IPS-11a (cell line): Measurements from ENCODE around the gene LOXL4.
A peak's percentile ranks its signal among the peaks of the same experiment; 100 is the strongest.

Experiments
- H3K4me3 ChIP-seq: one replicate; pipeline ENCODE4 v1.5.1; 2013; ENCODE audit warnings: low read depth, low read length, control low read depth

The LOXL4 gene

GRCh38 chr10:98295401-98295811 is 27.4 kb upstream of the LOXL4 start:
- H3K4me3 ChIP-seq: no peak overlapping the region

DNA sequence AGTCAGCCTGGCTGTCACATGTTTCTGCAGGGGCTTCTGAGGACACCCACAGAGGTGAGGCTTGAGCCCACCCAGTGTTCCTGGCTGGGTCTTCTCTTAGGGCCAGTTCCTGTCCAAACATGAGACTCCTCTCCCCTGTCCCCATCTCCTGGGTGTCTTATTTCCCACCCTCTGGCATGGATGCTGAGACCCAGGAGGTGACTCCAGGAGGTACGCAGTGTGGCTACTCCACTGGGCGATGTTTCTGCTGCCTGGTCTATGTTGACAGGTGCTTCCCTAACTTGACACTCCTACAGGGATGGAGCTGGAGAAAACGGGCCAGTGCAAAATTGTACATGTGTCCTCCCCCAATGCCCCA is 26.3 kb upstream of the LOXL4 start:
- no peak overlapping the region for H3K4me3 ChIP-seq

GRCh38 chr10:98293550-98294269 is 25.7 kb upstream of the LOXL4 start:
- H3K4me3 ChIP-seq: no peak overlapping the region

GRCh38 chr10:98292971-98293370 is 25.0 kb upstream of the LOXL4 start:
- no peak overlapping the region for H3K4me3 ChIP-seq

DNA sequence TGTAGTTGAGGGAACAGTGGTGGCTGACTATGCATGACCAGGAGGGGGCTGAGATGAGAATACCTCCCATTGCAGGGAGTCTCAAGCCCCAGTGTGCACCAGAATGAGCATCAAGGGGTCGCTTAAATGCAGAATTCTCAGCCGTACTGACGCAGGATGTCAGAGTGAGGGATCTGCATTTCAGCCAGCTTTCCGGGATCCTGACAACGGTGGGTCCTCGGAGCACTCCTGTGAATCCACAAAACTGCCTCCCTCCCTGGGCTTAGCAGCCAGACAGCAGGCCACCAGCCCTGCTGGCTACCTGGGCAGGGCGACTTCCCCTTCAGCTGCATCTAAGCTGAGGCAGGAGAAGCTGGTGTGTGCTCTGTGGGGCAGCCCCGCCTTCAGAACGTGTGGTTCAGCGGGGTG is 21.8 kb upstream of the LOXL4 start:
- no peak overlapping the region for H3K4me3 ChIP-seq

GRCh38 chr10:98287321-98287720 is 19.3 kb upstream of the LOXL4 start:
- no peak overlapping the region for H3K4me3 ChIP-seq

- no peak overlapping the region for H3K4me3 ChIP-seq
Observed at GRCh38 chr10:98286419-98286818, 18.4 kb upstream of the LOXL4 start.

DNA sequence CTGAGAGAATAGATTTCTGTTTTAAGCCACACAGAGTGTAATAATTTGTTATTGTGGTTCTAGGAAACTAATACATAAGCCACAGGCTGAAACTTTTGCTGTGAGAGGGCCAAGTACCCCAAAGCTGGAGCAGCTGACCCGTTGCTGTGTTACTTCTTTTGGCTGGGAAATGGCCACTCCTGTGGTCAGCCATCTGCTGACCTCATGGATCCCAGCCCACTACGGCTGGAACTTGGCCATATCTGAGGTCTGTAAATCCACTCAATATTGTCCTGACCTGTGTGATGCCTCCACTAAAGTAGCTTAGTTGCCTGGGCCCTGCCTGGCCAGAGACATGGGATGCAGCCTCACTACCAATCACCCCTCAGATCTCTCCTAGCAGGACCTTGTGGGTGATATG is 17.4 kb upstream of the LOXL4 start:
- no peak overlapping the region for H3K4me3 ChIP-seq

DNA sequence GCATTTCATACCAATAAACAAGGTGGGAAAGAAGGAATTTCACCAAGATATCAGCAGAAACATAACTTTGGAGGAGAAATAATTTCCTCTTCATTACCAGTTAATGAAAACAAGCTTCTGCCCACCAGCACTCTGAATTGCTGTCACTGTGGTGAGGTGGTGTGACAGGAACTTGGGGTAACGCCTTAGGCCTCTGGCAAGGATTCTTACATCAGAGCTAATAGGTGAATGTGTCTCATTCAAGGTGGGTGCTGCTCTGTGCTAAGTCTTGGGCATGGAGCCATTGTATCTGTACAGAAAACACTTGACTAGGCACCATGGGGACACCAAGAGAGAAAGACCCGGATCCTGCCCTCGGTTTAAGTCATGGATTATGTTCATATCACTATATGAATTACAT is 8.3 kb upstream of the LOXL4 start:
- H3K4me3 ChIP-seq: no peak overlapping the region

DNA sequence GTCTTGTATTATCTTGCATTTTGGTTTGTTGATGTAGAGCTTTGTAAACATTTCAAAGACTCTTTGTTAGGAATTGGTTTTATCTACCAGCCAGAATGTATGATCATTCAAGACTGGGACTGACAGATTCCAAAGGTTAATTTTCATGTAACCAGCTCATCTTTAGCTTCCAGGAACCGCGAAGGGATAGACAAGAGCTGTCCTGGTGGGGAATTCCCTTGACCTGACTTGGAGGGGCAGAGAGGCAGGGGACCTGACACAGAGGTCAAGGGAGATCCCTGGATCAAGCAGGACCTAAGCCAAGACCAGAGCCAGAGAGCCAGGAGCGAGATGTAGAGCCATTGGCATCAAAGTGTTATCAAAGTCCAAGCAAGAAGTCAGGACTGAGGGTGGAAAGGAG is 6.6 kb upstream of the LOXL4 start:
- no peak overlapping the region for H3K4me3 ChIP-seq

DNA sequence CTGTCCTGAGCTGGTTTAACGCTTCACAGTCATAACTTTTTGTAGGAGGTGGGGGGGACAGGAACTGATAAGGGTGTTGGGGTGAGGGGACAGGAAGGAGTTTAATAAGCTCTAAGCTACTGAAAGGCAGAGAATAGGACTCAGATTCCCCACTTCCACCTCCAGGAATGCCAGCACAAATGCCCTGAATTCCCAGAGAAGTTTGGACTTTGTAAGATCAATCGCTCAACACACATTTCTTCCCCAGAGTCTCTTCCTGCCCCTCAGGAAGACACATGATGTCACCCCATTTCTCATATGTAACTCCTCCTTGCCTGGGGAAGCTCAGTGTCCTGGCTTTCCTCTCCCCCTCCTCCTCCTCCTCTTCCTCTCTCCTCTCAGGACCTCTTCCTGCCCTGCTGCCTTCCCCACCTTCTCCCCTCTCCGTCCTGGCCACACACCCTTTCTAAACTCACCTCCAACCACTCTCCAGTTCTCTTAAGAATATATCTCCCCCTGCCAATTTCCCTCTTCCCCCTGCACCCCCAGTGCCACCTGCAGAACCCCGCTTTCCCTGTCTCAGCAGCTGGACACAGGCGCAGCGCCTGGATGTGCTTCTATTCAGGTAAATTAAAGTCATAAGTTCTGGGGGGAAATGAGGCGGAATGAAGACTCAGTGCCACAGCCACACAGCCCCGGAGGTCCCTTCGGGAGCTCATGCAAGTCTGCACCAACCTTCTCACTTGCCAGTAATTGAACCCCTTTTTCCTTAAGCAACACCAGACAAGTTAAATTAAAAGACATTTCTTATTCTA is 5.3 kb upstream of the LOXL4 start:
- no peak overlapping the region for H3K4me3 ChIP-seq

DNA sequence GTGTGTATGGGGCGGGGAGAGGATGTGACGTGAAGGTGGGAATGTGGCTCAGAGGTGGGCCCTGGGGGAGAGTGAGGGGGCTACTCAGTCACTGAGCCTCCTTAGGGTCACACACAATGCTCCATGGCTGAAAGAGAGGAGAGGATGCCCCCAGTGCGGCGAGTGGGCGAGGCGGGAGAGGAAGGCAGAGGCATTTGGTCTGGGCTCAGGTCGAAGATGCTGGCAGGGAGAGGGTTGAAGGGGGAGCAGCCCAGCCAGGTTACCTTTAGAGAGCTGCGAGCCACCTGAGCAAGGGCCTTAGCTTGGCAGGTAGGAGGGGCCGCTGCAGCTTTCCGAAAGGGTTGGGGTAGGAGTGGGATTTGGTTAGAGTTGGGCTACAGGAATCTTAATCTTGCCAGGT is 4.7 kb upstream of the LOXL4 start:
- H3K4me3 ChIP-seq: no peak overlapping the region

GRCh38 chr10:98272245-98272644 is 4.3 kb upstream of the LOXL4 start:
- H3K4me3 ChIP-seq: no peak overlapping the region

GRCh38 chr10:98270786-98271185 is 2.8 kb upstream of the LOXL4 start:
- H3K4me3 ChIP-seq: no peak overlapping the region

GRCh38 chr10:98270073-98270740 is 2.2 kb upstream of the LOXL4 start:
- no peak overlapping the region for H3K4me3 ChIP-seq

DNA sequence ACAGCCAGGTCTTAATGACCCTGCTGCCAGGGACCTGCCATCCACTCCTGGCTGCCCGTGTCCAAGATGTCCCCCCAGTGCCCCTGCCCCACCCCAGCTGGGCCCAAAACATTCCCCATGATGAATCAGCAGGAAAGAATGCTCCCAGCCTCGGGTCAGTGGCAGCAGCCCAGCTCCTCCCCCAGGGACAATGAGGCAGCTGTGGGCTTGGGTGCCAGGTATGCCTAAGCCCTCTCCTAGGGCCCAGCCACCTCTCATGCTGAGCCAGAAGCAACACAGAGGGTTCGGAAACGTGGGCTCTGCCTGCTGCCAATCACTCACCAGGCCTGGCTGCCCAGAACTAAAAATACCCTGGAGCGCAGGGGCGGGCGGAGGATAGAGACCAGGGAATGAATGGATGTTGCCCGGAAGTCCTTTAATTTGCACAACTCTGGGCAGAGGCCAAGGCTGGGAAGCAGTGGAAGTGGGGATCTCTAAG is 1.5 kb upstream of the LOXL4 start:
- H3K4me3 ChIP-seq: no peak overlapping the region

DNA sequence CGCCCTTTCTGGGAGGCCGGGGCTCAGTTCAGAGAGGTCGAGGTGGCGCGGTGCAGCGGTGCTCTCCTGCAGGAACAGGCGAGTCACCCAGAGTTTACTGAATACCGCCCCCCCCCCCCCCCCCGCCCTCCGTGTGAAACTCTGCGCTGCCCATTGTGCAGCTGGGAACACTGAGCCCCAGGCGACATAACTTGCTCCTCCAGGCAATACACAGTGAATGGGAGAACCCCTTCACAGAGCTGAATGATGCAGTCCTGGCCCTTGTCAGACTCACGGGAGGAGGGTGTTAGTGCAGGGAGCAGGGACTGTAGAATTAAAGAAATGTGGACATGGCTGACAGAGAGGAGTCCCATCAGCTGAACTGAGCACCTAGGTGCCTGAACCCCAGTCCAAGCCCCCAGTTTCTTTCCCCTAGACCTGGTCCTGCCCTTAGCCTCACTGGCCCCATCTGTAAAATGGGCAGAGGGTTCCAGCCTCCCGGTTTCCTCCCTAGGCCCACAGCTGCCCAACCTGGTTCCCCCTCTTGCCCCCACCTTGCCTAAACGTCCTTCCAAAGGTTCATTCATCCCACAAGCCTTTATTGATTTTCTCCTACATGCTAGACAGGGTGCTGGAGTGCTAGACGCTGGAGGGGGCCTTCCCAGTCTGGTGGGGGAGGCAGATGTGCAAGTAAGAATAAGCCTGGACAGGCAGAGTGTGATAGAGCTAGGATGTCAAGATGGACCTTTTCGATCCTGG is 869 bp upstream of the LOXL4 start:
- peak overlapping the region; percentile 33 for H3K4me3 ChIP-seq

DNA sequence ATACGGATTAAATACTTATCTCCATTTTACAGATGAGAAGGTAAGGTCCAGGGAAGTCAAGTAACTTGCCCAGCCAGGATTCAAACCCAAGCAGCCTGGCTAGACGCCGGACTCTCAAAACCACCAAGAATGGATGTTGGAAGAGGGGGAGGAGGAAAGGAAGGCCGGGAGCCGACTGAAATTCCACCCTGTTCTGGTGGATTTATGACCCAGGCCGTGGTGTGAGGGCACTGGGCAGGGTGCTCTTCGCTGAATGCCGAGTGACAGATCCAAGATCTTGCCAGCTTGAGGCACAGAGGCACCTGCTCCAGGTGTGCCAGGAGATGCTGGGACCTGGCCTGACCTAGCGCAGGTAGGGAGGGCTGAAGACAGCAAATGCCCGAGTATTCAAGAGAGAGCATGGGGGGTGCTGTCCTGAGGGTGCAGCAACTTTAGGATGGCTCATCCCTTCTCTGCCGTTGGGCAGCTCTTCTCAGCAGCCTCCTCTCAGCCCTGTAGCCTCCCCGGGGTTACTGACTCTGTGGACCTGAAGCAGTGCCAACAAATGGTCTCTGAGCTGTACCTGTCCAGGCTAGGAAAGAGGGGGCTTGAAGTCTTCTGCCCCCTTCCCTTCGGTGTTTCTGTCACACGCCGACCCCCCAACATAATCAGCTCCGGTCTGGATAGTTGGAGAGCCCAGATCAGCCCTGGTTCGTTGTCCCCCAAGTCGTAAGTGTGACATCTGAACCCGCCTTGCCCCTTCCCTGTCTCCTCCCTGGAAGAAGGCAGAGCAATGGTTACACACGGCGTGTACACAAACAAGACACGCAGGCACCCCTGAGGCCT is 713 bp downstream of the LOXL4 start:
- H3K4me3 ChIP-seq: no peak overlapping the region

- H3K4me3 ChIP-seq: no peak overlapping the region
Observed at GRCh38 chr10:98266647-98267046, 1.3 kb downstream of the LOXL4 start.
